WERI-Rb-1 (cell line): ENCODE measurements around the gene THEMIS2.

Experiments
- DNase-seq: peaks from one replicate; pipeline ENCODE4 v3.0.0-alpha.2; 2020
- H3K27ac ChIP-seq: fragments of 250-450 bp; sonication (Bioruptor Pico); 2 replicates; pipeline ENCODE4 v1.5.1; 2020; ENCODE audit warnings: mild to moderate bottlenecking, moderate library complexity
- H3K27me3 ChIP-seq: fragments of 250-450 bp; sonication (Bioruptor Pico); 2 replicates; pipeline ENCODE4 v1.5.1; 2021; ENCODE audit warnings: mild to moderate bottlenecking, low read depth, moderate library complexity; ENCODE audit not compliant: insufficient read depth, severe bottlenecking
- H3K36me3 ChIP-seq: fragments of 250-450 bp; sonication (Bioruptor Pico); 2 replicates; pipeline ENCODE4 v1.5.1; 2020; ENCODE audit warnings: mild to moderate bottlenecking, moderate library complexity
- H3K4me3 ChIP-seq: 2 replicates; pipeline ENCODE4 v1.5.1; 2011; ENCODE audit warnings: low read depth, mild to moderate bottlenecking, control low read depth, low read length
- H3K9me3 ChIP-seq: fragments of 250-450 bp; sonication (Bioruptor Pico); 2 replicates; pipeline ENCODE4 v1.5.1; 2021; ENCODE audit warnings: mild to moderate bottlenecking, moderate library complexity; ENCODE audit not compliant: severe bottlenecking
- TF ChIP-seq, protein P1 (sequence below): IDR thresholded peaks from 2 replicates; pipeline ENCODE4 v1.5.1; 2011; ENCODE audit warnings: low read depth, mild to moderate bottlenecking, control low read depth, inconsistent platforms, low read length

THEMIS2 gene

DNA sequence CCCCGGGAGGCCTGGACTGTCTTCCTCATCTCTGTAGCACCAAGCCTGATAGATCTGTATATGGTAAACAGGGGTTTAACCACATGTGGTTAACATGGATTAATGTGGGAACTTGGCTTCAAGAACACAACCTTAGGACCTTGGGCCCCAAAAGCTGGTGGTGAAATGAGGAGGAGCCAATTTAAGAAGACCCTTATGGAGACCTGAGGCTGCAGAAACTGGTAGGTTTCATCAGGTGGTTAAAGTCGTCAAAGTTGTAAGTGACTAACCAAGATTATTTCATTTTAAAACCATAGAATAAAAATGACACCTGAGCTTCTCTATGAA, 14.0 kb downstream of the THEMIS2 start:
- peaks cover 28% of the 10 kb centered on the region for H3K36me3 ChIP-seq

DNA sequence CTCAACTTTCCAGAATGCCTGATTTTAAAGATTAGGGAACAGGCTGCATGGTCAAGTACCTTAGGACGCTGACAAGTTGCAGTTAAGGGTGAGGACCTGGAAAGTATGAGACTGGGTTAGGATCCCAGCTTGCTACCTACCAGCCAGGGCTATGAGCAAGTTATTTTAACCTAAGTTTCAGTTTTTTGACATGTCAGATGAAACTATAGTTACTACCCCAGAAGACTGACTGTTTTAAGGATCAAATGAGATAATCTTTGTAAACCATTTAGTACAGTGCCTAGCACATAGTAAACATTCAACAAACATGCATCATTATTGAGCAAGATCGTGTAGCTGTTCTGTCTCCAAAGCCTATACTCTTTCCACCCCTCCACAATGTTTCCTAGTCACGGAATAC, 14.4 kb downstream of the THEMIS2 start:
- Histone ChIP-seq H3K36me3 (peaks cover 32% of the 10 kb centered on the region), H3K27ac (no peak overlapping the region), H3K9me3 (no peaks in the 10 kb centered on the region), H3K27me3 (no peaks in the 10 kb centered on the region), H3K4me3 (no peak overlapping the region)
- TF ChIP-seq, protein P1, sequence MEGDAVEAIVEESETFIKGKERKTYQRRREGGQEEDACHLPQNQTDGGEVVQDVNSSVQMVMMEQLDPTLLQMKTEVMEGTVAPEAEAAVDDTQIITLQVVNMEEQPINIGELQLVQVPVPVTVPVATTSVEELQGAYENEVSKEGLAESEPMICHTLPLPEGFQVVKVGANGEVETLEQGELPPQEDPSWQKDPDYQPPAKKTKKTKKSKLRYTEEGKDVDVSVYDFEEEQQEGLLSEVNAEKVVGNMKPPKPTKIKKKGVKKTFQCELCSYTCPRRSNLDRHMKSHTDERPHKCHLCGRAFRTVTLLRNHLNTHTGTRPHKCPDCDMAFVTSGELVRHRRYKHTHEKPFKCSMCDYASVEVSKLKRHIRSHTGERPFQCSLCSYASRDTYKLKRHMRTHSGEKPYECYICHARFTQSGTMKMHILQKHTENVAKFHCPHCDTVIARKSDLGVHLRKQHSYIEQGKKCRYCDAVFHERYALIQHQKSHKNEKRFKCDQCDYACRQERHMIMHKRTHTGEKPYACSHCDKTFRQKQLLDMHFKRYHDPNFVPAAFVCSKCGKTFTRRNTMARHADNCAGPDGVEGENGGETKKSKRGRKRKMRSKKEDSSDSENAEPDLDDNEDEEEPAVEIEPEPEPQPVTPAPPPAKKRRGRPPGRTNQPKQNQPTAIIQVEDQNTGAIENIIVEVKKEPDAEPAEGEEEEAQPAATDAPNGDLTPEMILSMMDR, result no peak
- DNase-seq, result no peak

More for the DNA sequence above, 14.0 kb downstream of the THEMIS2 start:
- Histone ChIP-seq H3K27me3 (no peaks in the 10 kb centered on the region), H3K27ac (no peak overlapping the region), H3K4me3 (no peak overlapping the region), H3K9me3 (no peaks in the 10 kb centered on the region)
- no peak for DNase-seq
- TF ChIP-seq, protein P1, result no peak

DNA sequence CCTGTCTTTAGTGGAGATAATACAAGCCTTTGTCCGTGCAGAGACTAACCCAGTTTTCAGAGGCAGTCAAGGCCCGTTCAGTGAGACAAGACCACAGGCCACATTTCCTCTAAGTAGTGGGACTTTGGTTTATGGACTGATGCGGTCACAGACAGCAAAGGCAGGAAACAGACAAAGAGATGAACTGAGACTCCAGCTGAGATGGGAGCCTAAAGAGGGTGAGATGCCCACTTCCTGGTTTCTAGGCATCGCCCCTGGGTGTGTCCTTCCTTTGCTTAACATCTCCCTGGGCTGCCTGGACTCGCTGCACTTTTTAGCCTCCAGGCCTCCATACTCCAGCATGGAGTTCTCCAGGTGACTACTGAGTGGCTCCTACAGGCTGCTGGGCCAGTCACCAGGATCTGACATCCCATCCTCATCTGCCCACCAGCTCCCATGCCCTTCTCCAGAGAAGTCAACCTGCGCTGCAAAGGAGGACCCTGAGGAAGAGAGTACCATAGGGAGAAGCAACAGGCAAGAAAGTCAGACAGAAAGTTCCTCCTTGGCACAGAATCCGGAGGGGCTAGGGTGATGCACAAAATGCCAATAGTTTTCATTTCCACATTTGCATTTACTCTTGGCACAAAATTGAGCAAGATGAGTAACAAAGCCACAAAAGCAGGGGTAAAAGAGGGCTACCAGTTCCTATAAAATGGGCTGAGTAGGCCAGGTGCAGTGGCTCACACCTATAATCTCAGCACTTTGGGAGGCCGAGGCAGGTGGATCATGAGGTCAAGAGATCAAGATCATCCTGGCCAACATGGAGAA, 15.1 kb downstream of the THEMIS2 start:
- DNase-seq, result no peak
- no peaks in the 10 kb centered on the region for H3K27me3 ChIP-seq
- peaks cover 39% of the 10 kb centered on the region for H3K36me3 ChIP-seq
- no peak overlapping the region for H3K27ac ChIP-seq
- TF ChIP-seq, protein P1, result no peak
- no peaks in the 10 kb centered on the region for H3K9me3 ChIP-seq
- H3K4me3 ChIP-seq, result no peak overlapping the region

DNA sequence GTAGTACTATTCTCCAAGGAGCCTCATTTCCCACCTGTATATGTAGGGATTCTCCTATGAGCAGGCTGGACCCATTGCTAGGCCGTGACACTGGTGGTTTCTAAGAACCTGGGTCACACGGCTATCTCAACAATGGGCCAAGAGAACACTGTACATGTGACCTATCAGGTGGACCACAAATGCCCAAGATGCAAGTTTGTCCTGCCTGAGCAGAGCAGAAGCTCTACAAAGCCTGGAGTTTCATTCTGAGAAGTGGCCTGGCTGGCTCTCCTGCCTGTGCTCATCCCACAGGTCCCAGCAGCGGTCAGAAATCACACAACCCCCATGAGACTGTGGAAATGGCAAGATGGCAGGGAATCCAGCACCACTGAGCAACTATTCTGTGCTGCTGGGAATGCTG, 17.2 kb downstream of the THEMIS2 start:
- Histone ChIP-seq H3K9me3 (no peaks in the 10 kb centered on the region), H3K27me3 (no peaks in the 10 kb centered on the region), H3K4me3 (no peak overlapping the region), H3K27ac (no peak overlapping the region), H3K36me3 (peaks cover 56% of the 10 kb centered on the region)
- no peak for DNase-seq
- TF ChIP-seq, protein P1, result no peak

DNA sequence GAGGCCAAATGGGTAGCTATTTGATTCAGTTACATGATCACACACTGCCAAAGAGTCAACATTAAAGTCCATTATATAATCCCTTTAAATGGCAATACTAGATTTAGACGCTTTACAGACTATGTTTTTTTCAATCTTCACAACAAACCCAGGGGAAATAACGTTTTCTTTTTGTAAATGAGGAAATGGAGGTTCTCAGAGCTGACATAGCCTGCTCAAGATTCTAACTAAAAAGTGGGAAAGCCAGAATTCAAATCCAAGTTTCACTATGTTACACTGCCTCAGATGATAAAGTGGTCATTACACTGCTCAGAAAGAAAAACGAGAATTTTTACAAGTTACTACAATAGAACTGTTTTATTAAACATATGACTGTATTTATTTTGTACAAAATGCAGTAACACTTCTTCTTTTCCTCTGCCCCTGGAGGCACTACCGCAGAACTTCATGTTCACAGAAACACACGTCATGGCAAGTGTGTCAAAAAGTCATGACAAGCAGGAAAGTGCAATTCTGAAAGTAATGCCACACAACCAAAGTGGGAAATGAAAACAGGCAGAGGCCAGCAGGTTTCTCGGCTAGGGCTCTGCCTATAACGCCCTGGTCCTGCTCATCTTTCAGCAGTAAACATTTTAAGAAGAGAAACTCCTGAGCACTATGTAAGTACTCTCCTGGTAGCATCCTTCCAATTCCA, 19.0 kb downstream of the THEMIS2 start:
- H3K27ac ChIP-seq, result no peak overlapping the region
- H3K27me3 ChIP-seq, result no peaks in the 10 kb centered on the region
- H3K4me3 ChIP-seq, result no peak overlapping the region
- H3K36me3 ChIP-seq, result peaks cover 73% of the 10 kb centered on the region
- no peak for DNase-seq
- no peaks in the 10 kb centered on the region for H3K9me3 ChIP-seq
- TF ChIP-seq, protein P1, result no peak

- peaks cover 83% of the 10 kb centered on the region for H3K36me3 ChIP-seq
- H3K27me3 ChIP-seq, result no peaks in the 10 kb centered on the region
- H3K4me3 ChIP-seq, result no peak overlapping the region
- DNase-seq, result no peak
- no peaks in the 10 kb centered on the region for H3K9me3 ChIP-seq
- TF ChIP-seq, protein P1, result no peak
- H3K27ac ChIP-seq, result no peak overlapping the region
These were observed 22.2 kb downstream of the THEMIS2 start for GRCh38 chr1:27894521-27894920.
